Caco-2 (cell line): ENCODE data around the gene KCNT2. TPM values are rescaled to one million over a fixed set of nuclear protein-coding genes. Genes with fewer than 3 reads are reported as not detected.

ENCODE experiments used
- BruUV-seq: library from RNA; stranded (reverse); fragments of 400-500 nt; replicated peaks from 2 replicates; lab custom pipeline; 2021; lab: Mats Ljungman, UMichigan
- CTCF ChIA-PET: fragments of 300-600 bp; sonication (Branson Sonifier 250); formaldehyde crosslinking; loops from one replicate; lab custom pipeline; 2022; ENCODE audit warnings: antibody characterized with exemption; lab: Charles Lee
- POLR2A ChIA-PET: fragments of 300-600 bp; sonication (Branson Sonifier 250); formaldehyde crosslinking; loops from one replicate; lab custom pipeline; 2022; ENCODE audit warnings: antibody characterized with exemption; lab: Charles Lee
- DNase-seq, 2 experiments: peaks; one replicate each; pipeline versions ENCODE4 v3.0.0 to v3.0.0-alpha.2; 2020 to 2022
- H3K27me3 ChIP-seq: replicated peaks from 2 replicates; pipeline ENCODE4 v1.6.0; 2011; ENCODE audit warnings: low read length; ENCODE audit not compliant: control insufficient read depth, insufficient read depth
- H3K36me3 ChIP-seq: 2 replicates; pipeline ENCODE4 v1.5.1; 2011; ENCODE audit warnings: low read length; ENCODE audit not compliant: control insufficient read depth, insufficient read depth
- H3K4me1 ChIP-seq: fragments of 250-450 bp; sonication (Bioruptor Pico); 2 replicates; pipeline ENCODE4 v1.5.1; 2020; ENCODE audit warnings: mild to moderate bottlenecking
- H3K4me3 ChIP-seq: 2 replicates; pipeline ENCODE4 v1.5.1; 2011; ENCODE audit warnings: low read depth, mild to moderate bottlenecking, control low read depth, low read length
- H3K9me3 ChIP-seq: fragments of 250-450 bp; sonication (Bioruptor Pico); 2 replicates; pipeline ENCODE4 v1.5.1; 2020; ENCODE audit warnings: mild to moderate bottlenecking, moderate library complexity
- H3K27ac Mint-ChIP-seq: one replicate; pipeline ENCODE4 v1.8.0; 2022; ENCODE audit warnings: mixed read lengths; ENCODE audit not compliant: unreplicated experiment
- H3K27me3 Mint-ChIP-seq: one replicate; pipeline ENCODE4 v1.8.0; 2022; ENCODE audit warnings: mixed read lengths; ENCODE audit not compliant: insufficient read depth, unreplicated experiment
- H3K36me3 Mint-ChIP-seq: one replicate; pipeline ENCODE4 v1.8.0; 2022; ENCODE audit warnings: mild to moderate bottlenecking, mixed read lengths; ENCODE audit not compliant: insufficient read depth, unreplicated experiment
- H3K4me1 Mint-ChIP-seq: one replicate; pipeline ENCODE4 v1.8.0; 2022; ENCODE audit warnings: low read depth, mixed read lengths; ENCODE audit not compliant: unreplicated experiment
- H3K4me3 Mint-ChIP-seq: one replicate; pipeline ENCODE4 v1.8.0; 2022; ENCODE audit warnings: mild to moderate bottlenecking, moderate library complexity, mixed read lengths; ENCODE audit not compliant: unreplicated experiment
- H3K9me3 Mint-ChIP-seq: one replicate; pipeline ENCODE4 v1.8.0; 2022; ENCODE audit warnings: mixed read lengths; ENCODE audit not compliant: unreplicated experiment
- CTCF ChIP-seq, 2 experiments: fragments of 200-600 bp in 1 of 2; IDR thresholded peaks; 1 replicate in 1 of 2; 2 replicates in 1 of 2; pipeline versions ENCODE4 v1.5.1 to v1.8.0; 2011 to 2022; ENCODE audit warnings: antibody characterized with exemption in 1 of 2, control low read depth in 1 of 2, inconsistent platforms in 1 of 2, low read depth in 1 of 2, low read length in 1 of 2, mild to moderate bottlenecking in 1 of 2, moderate library complexity in 1 of 2; ENCODE audit not compliant: insufficient read depth in 1 of 2, severe bottlenecking in 1 of 2, unreplicated experiment in 1 of 2
- intact Hi-C: fragments of 100-400 bp; cut with micrococcal nuclease; formaldehyde crosslinking; loops from one replicate; pipeline ENCODE4 v1.10.0; 2022; ENCODE audit not compliant: unreplicated experiment
- total RNA-seq: library from RNA; stranded (reverse); gene quantifications from 2 replicates; pipeline ENCODE4 v1.2.3, GENCODE V29; 2022

Gene KCNT2
- total RNA-seq, 1 experiment from 2014 or later = not detected

GRCh38 chr1:196344453-196344852, 263.8 kb downstream of the KCNT2 start:
- TF ChIP-seq CTCF (IDR thresholded peaks at IDR 0.05; ENCODE audit: insufficient read depth in 1 of 2, low read depth in 1 of 2, low read length in 1 of 2, severe bottlenecking in 1 of 2, unreplicated experiment in 1 of 2) = no peak
- intact Hi-C loops = no loop called here
- Histone ChIP-seq H3K9me3 (no peaks in the 10 kb centered on the region), H3K27me3 (no peaks in the 10 kb centered on the region), H3K36me3 (no peaks in the 10 kb centered on the region), H3K4me1 (no peaks in the 10 kb centered on the region), H3K4me3 (no peak overlapping the region)
- Mint-ChIP-seq H3K27me3 (no peaks in the 10 kb centered on the region), H3K4me1 (no peaks in the 10 kb centered on the region), H3K36me3 (no peaks in the 10 kb centered on the region), H3K9me3 (no peaks in the 10 kb centered on the region), H3K27ac (no peak overlapping the region), H3K4me3 (no peak overlapping the region)
- CTCF ChIA-PET = no interaction called here
- DNase-seq = no peak
- POLR2A ChIA-PET = no interaction called here
- no TSS peak for BruUV-seq

- intact Hi-C loops = no loop called here
- no peak for DNase-seq
- no peaks in the 10 kb centered on the region for H3K9me3 Mint-ChIP-seq
- no peak overlapping the region for H3K27ac Mint-ChIP-seq
- no TSS peak for BruUV-seq
- Histone ChIP-seq H3K4me3 (no peak overlapping the region), H3K9me3 (no peaks in the 10 kb centered on the region), H3K27me3 (no peaks in the 10 kb centered on the region), H3K4me1 (no peaks in the 10 kb centered on the region), H3K36me3 (no peaks in the 10 kb centered on the region)
- ChIA-PET POLR2A (no interaction called here), CTCF (no interaction called here)
- H3K4me3 Mint-ChIP-seq = no peak overlapping the region
- TF ChIP-seq CTCF (IDR thresholded peaks at IDR 0.05; ENCODE audit: insufficient read depth in 1 of 2, low read depth in 1 of 2, low read length in 1 of 2, severe bottlenecking in 1 of 2, unreplicated experiment in 1 of 2) = no peak
- no peaks in the 10 kb centered on the region for H3K4me1 Mint-ChIP-seq
- no peaks in the 10 kb centered on the region for H3K36me3 Mint-ChIP-seq
- no peaks in the 10 kb centered on the region for H3K27me3 Mint-ChIP-seq
Measured at GRCh38 chr1:196324345-196324744, 283.9 kb downstream of the KCNT2 start.

GRCh38 chr1:196323869-196324268, 284.4 kb downstream of the KCNT2 start:
- Histone ChIP-seq H3K9me3 (no peaks in the 10 kb centered on the region), H3K4me3 (no peak overlapping the region), H3K27me3 (no peaks in the 10 kb centered on the region), H3K4me1 (no peaks in the 10 kb centered on the region), H3K36me3 (no peaks in the 10 kb centered on the region)
- intact Hi-C loops = no loop called here
- no TSS peak for BruUV-seq
- H3K27me3 Mint-ChIP-seq = no peaks in the 10 kb centered on the region
- H3K9me3 Mint-ChIP-seq = no peaks in the 10 kb centered on the region
- TF ChIP-seq CTCF (IDR thresholded peaks at IDR 0.05; ENCODE audit: insufficient read depth in 1 of 2, low read depth in 1 of 2, low read length in 1 of 2, severe bottlenecking in 1 of 2, unreplicated experiment in 1 of 2) = no peak
- H3K4me3 Mint-ChIP-seq = no peak overlapping the region
- no peaks in the 10 kb centered on the region for H3K36me3 Mint-ChIP-seq
- ChIA-PET POLR2A (no interaction called here), CTCF (no interaction called here)
- DNase-seq = no peak
- H3K4me1 Mint-ChIP-seq = no peaks in the 10 kb centered on the region
- H3K27ac Mint-ChIP-seq = no peak overlapping the region
